GM21717 (cell line): ENCODE measurements around the gene RFPL1.
"Not testable (repeated sequence)": the region's sequence is repeated elsewhere in the genome, so short reads cannot be mapped to it uniquely, and the experiment has no call there.

Experiments used
- ATAC-seq: cut with Tn5 transposase; IDR thresholded peaks from one replicate; pipeline ENCODE4 v1.9.1; 2021; ENCODE audit warnings: mild to moderate bottlenecking, moderate library complexity; ENCODE audit not compliant: unreplicated experiment

Gene RFPL1

GRCh38 chr22:29477723-29478318 is 39.4 kb downstream of the RFPL1 start:
- ATAC-seq = no peak

GRCh38 chr22:29478326-29479276 is 40.2 kb downstream of the RFPL1 start:
- no peak for ATAC-seq

GRCh38 chr22:29479417-29480261 is 41.3 kb downstream of the RFPL1 start, which contains the start of gene NEFH:
NEFH (plus strand) TSS chr22:29480218; CDS start chr22:29480263, 45 bp downstream.
- ATAC-seq = no peak

- no peak for ATAC-seq
These were observed 41.8 kb downstream of the RFPL1 start for GRCh38 chr22:29480262-29480511.

GRCh38 chr22:29480512-29481264 is 42.3 kb downstream of the RFPL1 start:
- no peak for ATAC-seq

- ATAC-seq = no peak
These were observed 43.0 kb downstream of the RFPL1 start for GRCh38 chr22:29481265-29482000.

GRCh38 chr22:29482253-29482652 is 43.9 kb downstream of the RFPL1 start:
- ATAC-seq = no peak

GRCh38 chr22:29482726-29483125 is 44.3 kb downstream of the RFPL1 start:
- no peak for ATAC-seq

- ATAC-seq = no peak
These were observed 44.9 kb downstream of the RFPL1 start for GRCh38 chr22:29483254-29483653.

- ATAC-seq = no peak
These were observed 46.3 kb downstream of the RFPL1 start for GRCh38 chr22:29484642-29485041.

GRCh38 chr22:29485448-29485847 is 47.1 kb downstream of the RFPL1 start:
- ATAC-seq = no peak

- no peak for ATAC-seq
These were observed 49.1 kb downstream of the RFPL1 start for GRCh38 chr22:29487426-29487986.

- ATAC-seq = not testable (repeated sequence)
These were observed 50.9 kb downstream of the RFPL1 start for GRCh38 chr22:29489127-29489780.

GRCh38 chr22:29491012-29491411 is 52.6 kb downstream of the RFPL1 start:
- no peak for ATAC-seq
